Prostate gland (tissue), 2 donors: ENCODE results near the gene HSD17B14. TPM values are rescaled to one million over a fixed set of nuclear protein-coding genes. Genes with fewer than 3 reads are reported as not detected.

ENCODE experiments used
- DNase-seq: peaks from one replicate; pipeline ENCODE4 v3.0.0-alpha.2; 2019; ENCODE audit warnings: low spot score
- H3K27ac ChIP-seq, 2 donors: fragments of 200-600 bp; sonication (generic); 2 replicates each; pipeline ENCODE4 v1.5.1; 2017 to 2019
- H3K27me3 ChIP-seq: fragments of 200-600 bp; sonication (generic); replicated peaks from 2 replicates; pipeline ENCODE4 v1.5.1; 2019; ENCODE audit not compliant: insufficient read depth
- H3K36me3 ChIP-seq, 2 donors: fragments of 200-600 bp; sonication (generic); 1 replicate in 1 of 2; 2 replicates in 1 of 2; pipeline versions ENCODE4 v1.5.1 to v1.8.1; 2017 to 2019
- H3K4me1 ChIP-seq: fragments of 200-600 bp; sonication (generic); replicated peaks from 2 replicates; pipeline ENCODE4 v1.5.1; 2019
- H3K4me3 ChIP-seq, 2 donors: fragments of 200-600 bp; sonication (generic); 2 replicates each; pipeline ENCODE4 v1.5.1; 2017 to 2019
- H3K9me3 ChIP-seq: fragments of 200-600 bp; sonication (generic); 2 replicates; pipeline ENCODE4 v1.5.1; 2017
- POLR2A ChIP-seq: fragments of 450-650 bp; IDR thresholded peaks from one replicate; pipeline ENCODE4 v1.6.1; 2016; ENCODE audit warnings: antibody characterized with exemption, mild to moderate bottlenecking
- POLR2AphosphoS5 ChIP-seq: sonication (generic); formaldehyde crosslinking; IDR thresholded peaks from one replicate; pipeline ENCODE4 v1.6.1; 2017; ENCODE audit warnings: antibody characterized with exemption
- WGBS: methylation state at CpG from one replicate; pipeline ENCODE4 v1.1.5; 2018; 5-methylcytosine and 5-hydroxymethylcytosine counted together
- intact Hi-C: fragments of 100-400 bp; cut with DNase I; formaldehyde crosslinking; loops from one replicate; pipeline ENCODE4 v1.14.2; 2022
- total RNA-seq, 2 donors: library from RNA; depleted of rRNA; stranded (reverse); fragments of >200 nt; gene quantifications; one replicate each; pipeline ENCODE4 v1.1.0, GENCODE V29; 2016
- TF ChIP-seq, protein P1 (sequence below), 4 experiments: fragments of 200-600 bp in 2 of 4; fragments of 450-650 bp in 2 of 4; sonication (generic) in 2 of 4; IDR thresholded peaks; 1 replicate in 3 of 4; 2 replicates in 1 of 4; pipeline ENCODE4 v1.5.1; 2016 to 2019; ENCODE audit warnings: antibody characterized with exemption in 4 of 4, mild to moderate bottlenecking in 2 of 4, moderate library complexity in 2 of 4

The HSD17B14 gene
- total RNA-seq, 2 donors from 2014 or later: 11.0 to 11.2 TPM

DNA sequence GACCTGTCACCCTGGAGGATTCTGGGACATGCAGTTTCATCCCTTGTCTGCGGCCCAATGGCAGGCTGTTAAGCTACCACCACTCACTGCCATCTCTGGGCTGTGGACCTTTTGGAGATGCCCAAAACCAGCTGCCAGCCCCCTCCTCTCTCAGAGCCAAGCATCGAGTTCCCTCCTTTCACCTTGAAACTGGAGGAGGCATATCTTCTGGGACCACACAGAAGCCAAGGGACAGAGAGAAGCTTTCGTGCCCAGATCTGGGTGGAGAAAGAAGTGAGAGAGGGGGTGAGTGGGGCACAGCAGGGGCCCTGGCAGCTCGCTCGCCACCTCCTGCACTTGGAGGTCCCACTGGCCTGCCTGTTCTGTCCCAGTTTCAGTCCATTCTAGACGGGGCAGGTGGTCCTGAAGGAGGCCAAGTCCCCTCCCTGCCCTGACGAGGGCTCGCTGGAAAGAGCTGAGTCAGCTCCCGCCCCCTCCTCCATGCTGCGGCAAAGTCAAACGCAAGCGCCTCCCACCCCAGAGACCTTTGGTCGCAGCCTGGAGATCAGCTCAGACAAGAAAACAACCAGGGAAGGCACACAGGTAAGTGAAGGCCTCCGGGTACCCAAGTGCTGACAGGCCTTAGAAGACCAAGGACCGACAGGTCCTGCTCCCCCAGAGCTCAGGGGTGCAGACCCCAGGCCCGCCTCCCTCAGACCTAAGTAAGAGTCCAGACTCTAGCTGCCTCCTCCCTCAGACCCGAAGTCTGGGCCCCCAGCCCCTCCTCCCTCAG is 29.3 kb downstream of the HSD17B14 start:
- no peaks in the 10 kb centered on the region for H3K9me3 ChIP-seq
- H3K4me1 ChIP-seq: no peaks in the 10 kb centered on the region
- DNase-seq: no peak
- TF ChIP-seq, protein P1, sequence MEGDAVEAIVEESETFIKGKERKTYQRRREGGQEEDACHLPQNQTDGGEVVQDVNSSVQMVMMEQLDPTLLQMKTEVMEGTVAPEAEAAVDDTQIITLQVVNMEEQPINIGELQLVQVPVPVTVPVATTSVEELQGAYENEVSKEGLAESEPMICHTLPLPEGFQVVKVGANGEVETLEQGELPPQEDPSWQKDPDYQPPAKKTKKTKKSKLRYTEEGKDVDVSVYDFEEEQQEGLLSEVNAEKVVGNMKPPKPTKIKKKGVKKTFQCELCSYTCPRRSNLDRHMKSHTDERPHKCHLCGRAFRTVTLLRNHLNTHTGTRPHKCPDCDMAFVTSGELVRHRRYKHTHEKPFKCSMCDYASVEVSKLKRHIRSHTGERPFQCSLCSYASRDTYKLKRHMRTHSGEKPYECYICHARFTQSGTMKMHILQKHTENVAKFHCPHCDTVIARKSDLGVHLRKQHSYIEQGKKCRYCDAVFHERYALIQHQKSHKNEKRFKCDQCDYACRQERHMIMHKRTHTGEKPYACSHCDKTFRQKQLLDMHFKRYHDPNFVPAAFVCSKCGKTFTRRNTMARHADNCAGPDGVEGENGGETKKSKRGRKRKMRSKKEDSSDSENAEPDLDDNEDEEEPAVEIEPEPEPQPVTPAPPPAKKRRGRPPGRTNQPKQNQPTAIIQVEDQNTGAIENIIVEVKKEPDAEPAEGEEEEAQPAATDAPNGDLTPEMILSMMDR (IDR thresholded peaks at IDR 0.05): no peak
- TF ChIP-seq POLR2AphosphoS5 (no peak), POLR2A (no peak)
- no peaks in the 10 kb centered on the region for H3K27me3 ChIP-seq
- intact Hi-C loops: no loop called here
- WGBS: 70% methylated on average over 17 of the region's 17 CpGs
- no peak overlapping the region for H3K27ac ChIP-seq
- H3K4me3 ChIP-seq: no peak overlapping the region
- no peaks in the 10 kb centered on the region for H3K36me3 ChIP-seq

DNA sequence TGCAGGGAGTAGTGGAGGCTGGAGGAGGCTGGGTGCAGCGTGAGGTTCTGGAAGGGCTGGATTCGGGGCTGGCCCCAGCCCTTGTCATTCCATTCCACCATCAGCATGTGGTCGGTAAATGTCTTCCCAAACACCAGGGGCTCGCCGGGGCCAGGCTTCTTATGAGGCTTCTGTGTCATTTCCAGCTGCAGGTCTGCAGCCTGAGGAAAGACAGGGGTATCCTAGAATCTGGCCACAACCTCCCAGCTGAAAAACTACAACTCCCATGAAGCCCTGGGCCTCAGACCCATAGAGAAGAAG is 29.8 kb downstream of the HSD17B14 start:
- no peak for DNase-seq
- Histone ChIP-seq H3K4me3 (no peak overlapping the region), H3K36me3 (no peaks in the 10 kb centered on the region), H3K9me3 (no peaks in the 10 kb centered on the region), H3K27me3 (no peaks in the 10 kb centered on the region), H3K27ac (no peak overlapping the region), H3K4me1 (no peaks in the 10 kb centered on the region)
- intact Hi-C loops: no loop called here
- peak; percentile 22 for TF ChIP-seq POLR2AphosphoS5
- no peak for TF ChIP-seq POLR2A
- WGBS: 67% methylated on average over 5 of the region's 5 CpGs

DNA sequence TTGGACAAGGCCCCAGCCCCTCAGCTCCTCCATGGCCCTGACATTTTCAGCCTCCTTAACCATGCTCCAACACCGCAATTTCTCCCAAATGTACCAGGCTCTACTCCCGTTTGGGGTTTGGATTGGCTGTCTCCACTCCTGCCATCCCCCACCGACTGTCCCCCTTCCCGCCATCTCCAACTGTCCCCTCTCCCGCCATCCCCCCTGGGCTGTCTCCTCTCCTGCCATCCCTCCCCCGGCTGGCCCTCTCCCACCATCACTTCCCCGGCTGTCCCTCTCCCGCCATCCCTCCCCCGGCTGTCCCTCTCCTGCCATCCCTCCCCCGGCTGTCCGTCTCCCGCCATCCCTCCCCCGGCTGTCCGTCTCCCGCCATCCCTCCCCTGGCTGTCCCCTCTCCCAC is 30.8 kb downstream of the HSD17B14 start:
- intact Hi-C loops: no loop called here
- no peak for TF ChIP-seq POLR2A
- TF ChIP-seq, protein P1 (IDR thresholded peaks at IDR 0.05): no peak
- no peak for TF ChIP-seq POLR2AphosphoS5
- no peak for DNase-seq
- Histone ChIP-seq H3K4me3 (no peak overlapping the region), H3K27ac (no peak overlapping the region), H3K9me3 (no peaks in the 10 kb centered on the region), H3K27me3 (no peaks in the 10 kb centered on the region), H3K4me1 (no peaks in the 10 kb centered on the region), H3K36me3 (no peaks in the 10 kb centered on the region)
- 88% methylated on average over 15 of the region's 15 CpGs for WGBS

DNA sequence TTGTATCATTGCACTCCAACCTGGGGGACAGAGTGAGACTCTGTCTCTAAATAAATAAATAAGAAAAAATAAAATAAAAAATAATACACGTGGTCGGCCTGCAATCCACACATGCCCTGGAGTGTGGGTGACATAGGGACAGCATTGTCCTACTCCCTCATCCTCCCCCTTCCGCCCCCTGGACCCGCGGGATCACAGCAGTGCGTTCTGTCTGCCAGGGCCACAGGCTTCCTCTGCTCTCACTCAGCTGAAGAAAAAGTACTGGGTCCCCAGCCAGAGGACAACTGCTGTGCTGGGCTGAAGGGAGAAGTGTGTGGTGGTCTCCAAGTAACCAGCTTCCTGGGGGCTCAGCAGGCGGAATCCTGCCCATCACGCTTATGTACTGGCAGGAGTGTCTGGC is 31.8 kb downstream of the HSD17B14 start:
- no peak overlapping the region for H3K4me3 ChIP-seq
- 70% methylated on average over 8 of the region's 8 CpGs for WGBS
- no peak overlapping the region for H3K27ac ChIP-seq
- DNase-seq: no peak
- H3K27me3 ChIP-seq: no peaks in the 10 kb centered on the region
- TF ChIP-seq POLR2A: no peak
- H3K9me3 ChIP-seq: no peaks in the 10 kb centered on the region
- no peaks in the 10 kb centered on the region for H3K4me1 ChIP-seq
- intact Hi-C loops: no loop called here
- no peaks in the 10 kb centered on the region for H3K36me3 ChIP-seq

DNA sequence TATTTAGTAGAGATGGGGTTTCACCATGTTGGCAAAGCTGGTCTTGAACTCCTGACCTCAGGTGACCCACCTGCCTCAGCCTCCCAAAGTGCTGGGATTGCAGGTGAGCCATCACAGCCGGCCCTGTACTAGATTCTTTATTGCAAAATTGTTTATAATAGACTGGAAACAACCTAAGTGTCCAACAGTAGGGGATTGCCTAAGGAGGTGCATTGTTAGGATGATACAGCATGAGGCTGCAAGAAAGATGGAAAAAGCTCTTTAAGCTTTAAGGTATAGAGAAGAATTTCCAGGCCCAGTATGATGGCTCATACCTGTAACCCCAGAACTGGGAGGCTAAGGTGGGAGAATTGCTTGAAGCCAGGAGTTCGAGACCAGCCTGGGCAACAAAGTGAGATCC is 33.7 kb downstream of the HSD17B14 start:
- Histone ChIP-seq H3K27ac (no peak overlapping the region), H3K4me3 (no peak overlapping the region), H3K4me1 (no peaks in the 10 kb centered on the region), H3K9me3 (no peaks in the 10 kb centered on the region), H3K27me3 (no peaks in the 10 kb centered on the region), H3K36me3 (no peaks in the 10 kb centered on the region)
- no peak for DNase-seq
- intact Hi-C loops: no loop called here
- 94% methylated on average over 2 of the region's 2 CpGs for WGBS
- TF ChIP-seq, protein P1 (IDR thresholded peaks at IDR 0.05): no peak
- TF ChIP-seq POLR2AphosphoS5 (no peak), POLR2A (no peak)
